NCI-H460 (cell line): ENCODE data around the gene SLA2. TPM values are rescaled to one million over a fixed set of nuclear protein-coding genes. Genes with fewer than 3 reads are reported as not detected.
A peak's percentile ranks its signal among the peaks of the same experiment; 100 is the strongest.
"Not testable (repeated sequence)": the region's sequence is repeated elsewhere in the genome, so short reads cannot be mapped to it uniquely, and the experiment has no call there.

Source experiments
- DNase-seq: peaks from one replicate; pipeline ENCODE4 v3.0.0-alpha.2; 2016; ENCODE audit warnings: low read depth; ENCODE audit errors: extremely low read depth
- total RNA-seq: library from RNA; depleted of rRNA; stranded (reverse); fragments of >200 nt; shearing (Covaris generic); gene quantifications from 2 replicates; pipeline ENCODE4 v1.2.3, GENCODE V29; 2014

SLA2 gene
- total RNA-seq, 1 experiment from 2014 or later, result 0.05 TPM

GRCh38 chr20:36614781-36615557, 31.0 kb downstream of the SLA2 start:
- no peak for DNase-seq

GRCh38 chr20:36613974-36614373, 32.0 kb downstream of the SLA2 start:
- no peak for DNase-seq

GRCh38 chr20:36611625-36612024, 34.4 kb downstream of the SLA2 start:
- no peak for DNase-seq

- not testable (repeated sequence) for DNase-seq
Observed at GRCh38 chr20:36608388-36608728, 37.6 kb downstream of the SLA2 start.

- DNase-seq, result no peak
Observed at GRCh38 chr20:36607586-36608387, 38.2 kb downstream of the SLA2 start.

GRCh38 chr20:36606158-36607066, 39.6 kb downstream of the SLA2 start:
- DNase-seq, result peak; percentile 49

- DNase-seq, result peak; percentile 98
Observed at GRCh38 chr20:36605399-36606157, 40.4 kb downstream of the SLA2 start, which contains the start of gene RAB5IF. TSS of gene RAB5IF (plus strand) at chr20:36605779. CDS start at chr20:36605952, 173 bp downstream.

- peak; percentile 17 for DNase-seq
Observed at GRCh38 chr20:36604952-36605398, 41.0 kb downstream of the SLA2 start.

- DNase-seq, result no peak
Observed at GRCh38 chr20:36601540-36601939, 44.5 kb downstream of the SLA2 start.

- no peak for DNase-seq
Observed at GRCh38 chr20:36599912-36600345, 46.1 kb downstream of the SLA2 start.

GRCh38 chr20:36593347-36593929, 52.6 kb downstream of the SLA2 start:
- DNase-seq, result no peak

- no peak for DNase-seq
Observed at GRCh38 chr20:36591854-36592641, 53.9 kb downstream of the SLA2 start.

GRCh38 chr20:36591281-36591680, 54.7 kb downstream of the SLA2 start:
- no peak for DNase-seq

GRCh38 chr20:36587388-36588070, 58.5 kb downstream of the SLA2 start:
- DNase-seq, result no peak

GRCh38 chr20:36585410-36586125, 60.4 kb downstream of the SLA2 start:
- peak; percentile 27 for DNase-seq

GRCh38 chr20:36584018-36584481, 61.9 kb downstream of the SLA2 start:
- DNase-seq, result no peak

GRCh38 chr20:36582821-36583220, 63.2 kb downstream of the SLA2 start:
- no peak for DNase-seq
